ENCODE measurements around the gene LDLRAD3.
A peak's percentile ranks its signal among the peaks of the same experiment; 100 is the strongest.

Gene LDLRAD3

GRCh38 chr11:35914816-35915215 lies 29.0 kb upstream of the LDLRAD3 start:
- TF ChIP-seq CTCF (conservative IDR thresholded peaks at IDR 0.05; ENCODE audit: low read depth, low read length), result no peak
- DNase-seq (ENCODE audit: low read depth), result no peak
- H3K4me3 ChIP-seq (ENCODE audit: low read depth, low read length), result no peak overlapping the region

GRCh38 chr11:35916270-35916669 lies 27.6 kb upstream of the LDLRAD3 start:
- peak; percentile 32 for DNase-seq (ENCODE audit: low read depth)
- H3K4me3 ChIP-seq (ENCODE audit: low read depth, low read length), result no peak overlapping the region
- no peak for TF ChIP-seq CTCF (conservative IDR thresholded peaks at IDR 0.05; ENCODE audit: low read depth, low read length)

GRCh38 chr11:35917676-35918075 lies 26.2 kb upstream of the LDLRAD3 start:
- TF ChIP-seq CTCF (conservative IDR thresholded peaks at IDR 0.05; ENCODE audit: low read depth, low read length), result no peak
- no peak for DNase-seq (ENCODE audit: low read depth)
- H3K4me3 ChIP-seq (ENCODE audit: low read depth, low read length), result no peak overlapping the region

GRCh38 chr11:35918716-35919115 lies 25.1 kb upstream of the LDLRAD3 start:
- no peak for DNase-seq (ENCODE audit: low read depth)
- TF ChIP-seq CTCF (conservative IDR thresholded peaks at IDR 0.05; ENCODE audit: low read depth, low read length), result no peak

GRCh38 chr11:35919244-35919643 lies 24.6 kb upstream of the LDLRAD3 start:
- no peak for DNase-seq (ENCODE audit: low read depth)
- no peak overlapping the region for H3K4me3 ChIP-seq (ENCODE audit: low read depth, low read length)

More at GRCh38 chr11:35918716-35919115, 25.1 kb upstream of the LDLRAD3 start:
- no peak overlapping the region for H3K4me3 ChIP-seq (ENCODE audit: low read depth, low read length)

GRCh38 chr11:35923452-35923851 lies 20.4 kb upstream of the LDLRAD3 start:
- DNase-seq (ENCODE audit: low read depth), result no peak
- TF ChIP-seq CTCF (conservative IDR thresholded peaks at IDR 0.05; ENCODE audit: low read depth, low read length), result no peak
- no peak overlapping the region for H3K4me3 ChIP-seq (ENCODE audit: low read depth, low read length)

More at GRCh38 chr11:35919244-35919643, 24.6 kb upstream of the LDLRAD3 start:
- TF ChIP-seq CTCF (conservative IDR thresholded peaks at IDR 0.05; ENCODE audit: low read depth, low read length), result no peak

GRCh38 chr11:35924811-35925210 lies 19.1 kb upstream of the LDLRAD3 start:
- no peak for TF ChIP-seq CTCF (conservative IDR thresholded peaks at IDR 0.05; ENCODE audit: low read depth, low read length)
- H3K4me3 ChIP-seq (ENCODE audit: low read depth, low read length), result no peak overlapping the region
- DNase-seq (ENCODE audit: low read depth), result no peak

All from choroid plexus epithelial cell (primary cell).